Measurements from ENCODE around the gene CCRL2. TPM values are rescaled to one million over a fixed set of nuclear protein-coding genes. Genes with fewer than 3 reads are reported as not detected.

The CCRL2 gene
- total RNA-seq, 4 donors from 2014 or later = 0.33 to 1.5 (median 0.81) TPM

DNA sequence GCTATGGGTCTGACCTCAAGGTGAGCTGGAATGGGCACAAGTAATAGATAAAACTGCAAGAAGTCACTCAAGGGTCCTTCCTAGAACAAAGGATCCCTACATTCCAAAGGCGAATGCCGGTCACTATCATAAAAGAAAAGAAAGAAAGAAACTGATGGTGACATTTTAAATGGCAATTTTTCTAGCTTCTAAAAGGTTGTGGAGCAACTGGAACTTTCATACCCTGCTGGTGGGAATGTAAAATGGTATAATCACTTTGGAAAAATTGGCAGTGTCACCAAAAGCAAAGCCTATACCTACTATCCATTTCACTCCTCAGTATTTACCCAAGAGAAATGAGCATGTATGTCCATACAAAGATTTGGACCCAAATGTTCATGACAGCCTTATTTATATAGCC, 4.2 kb downstream of the CCRL2 start:
- Histone ChIP-seq H3K36me3 (no peaks in the 10 kb centered on the region), H3K9me3 (no peaks in the 10 kb centered on the region), H3K27ac (no peak overlapping the region), H3K4me3 (replicated peaks in 1 of 3) (no peak overlapping the region), H3K27me3 (no peaks in the 10 kb centered on the region), H3K4me1 (peaks cover 0 to 26% of the 10 kb centered on the region in 2 donors)
- TF ChIP-seq, protein P1, sequence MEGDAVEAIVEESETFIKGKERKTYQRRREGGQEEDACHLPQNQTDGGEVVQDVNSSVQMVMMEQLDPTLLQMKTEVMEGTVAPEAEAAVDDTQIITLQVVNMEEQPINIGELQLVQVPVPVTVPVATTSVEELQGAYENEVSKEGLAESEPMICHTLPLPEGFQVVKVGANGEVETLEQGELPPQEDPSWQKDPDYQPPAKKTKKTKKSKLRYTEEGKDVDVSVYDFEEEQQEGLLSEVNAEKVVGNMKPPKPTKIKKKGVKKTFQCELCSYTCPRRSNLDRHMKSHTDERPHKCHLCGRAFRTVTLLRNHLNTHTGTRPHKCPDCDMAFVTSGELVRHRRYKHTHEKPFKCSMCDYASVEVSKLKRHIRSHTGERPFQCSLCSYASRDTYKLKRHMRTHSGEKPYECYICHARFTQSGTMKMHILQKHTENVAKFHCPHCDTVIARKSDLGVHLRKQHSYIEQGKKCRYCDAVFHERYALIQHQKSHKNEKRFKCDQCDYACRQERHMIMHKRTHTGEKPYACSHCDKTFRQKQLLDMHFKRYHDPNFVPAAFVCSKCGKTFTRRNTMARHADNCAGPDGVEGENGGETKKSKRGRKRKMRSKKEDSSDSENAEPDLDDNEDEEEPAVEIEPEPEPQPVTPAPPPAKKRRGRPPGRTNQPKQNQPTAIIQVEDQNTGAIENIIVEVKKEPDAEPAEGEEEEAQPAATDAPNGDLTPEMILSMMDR (IDR thresholded peaks at IDR 0.05) = no peak
- TF ChIP-seq POLR2A (IDR thresholded peaks at IDR 0.05) = no peak
- intact Hi-C loops (cut with DNase I) = no loop called here
- WGBS, 2 donors = 75 to 96% methylated on average over 2 of the region's 2 CpGs
- no peak for DNase-seq

- H3K4me3 ChIP-seq (replicated peaks in 1 of 3) = no peak overlapping the region
- H3K4me1 ChIP-seq = peaks cover 0 to 18% of the 10 kb centered on the region in 2 donors
- H3K36me3 ChIP-seq = no peaks in the 10 kb centered on the region
- no peaks in the 10 kb centered on the region for H3K9me3 ChIP-seq
- H3K27ac ChIP-seq = peak overlapping the region in 1 of 3 donors; percentile 27
- TF ChIP-seq, protein P1 (IDR thresholded peaks at IDR 0.05) = no peak
- no peak for TF ChIP-seq POLR2A (IDR thresholded peaks at IDR 0.05)
- DNase-seq = no peak
- intact Hi-C loops (cut with DNase I) = no loop called here
- no peaks in the 10 kb centered on the region for H3K27me3 ChIP-seq
- WGBS, 2 donors = 56 to 58% methylated on average over 3 of the region's 3 CpGs
These were observed 5.8 kb downstream of the CCRL2 start for GRCh38 chr3:46412786-46413298.

DNA sequence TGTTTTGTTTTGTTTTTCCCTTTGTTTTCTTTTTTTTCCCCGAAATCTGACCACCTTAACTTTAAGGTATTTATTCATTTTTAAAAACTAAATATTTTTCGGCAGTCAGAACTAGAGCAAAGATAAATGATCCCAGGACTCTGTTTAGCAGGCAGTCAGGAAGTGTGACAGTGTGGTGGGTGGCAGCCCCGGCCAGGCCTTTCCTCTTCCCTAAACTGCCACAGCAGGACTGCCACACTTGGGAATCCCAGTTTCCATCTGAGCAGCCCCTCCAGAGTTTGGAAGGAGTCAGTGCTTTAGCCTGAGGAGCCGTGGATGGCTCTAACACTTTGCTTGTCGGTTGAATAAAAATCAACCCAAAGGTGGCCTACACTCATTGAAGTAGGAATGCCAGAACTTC, 6.9 kb downstream of the CCRL2 start:
- no peak overlapping the region for H3K4me3 ChIP-seq (replicated peaks in 1 of 3)
- WGBS, 2 donors = 66 to 72% methylated on average over 5 of the region's 5 CpGs
- H3K36me3 ChIP-seq = no peaks in the 10 kb centered on the region
- TF ChIP-seq POLR2A (IDR thresholded peaks at IDR 0.05) = no peak
- TF ChIP-seq, protein P1 (IDR thresholded peaks at IDR 0.05) = no peak
- H3K4me1 ChIP-seq = peaks cover 0 to 18% of the 10 kb centered on the region in 2 donors
- H3K9me3 ChIP-seq = no peaks in the 10 kb centered on the region
- intact Hi-C loops (cut with DNase I) = no loop called here
- no peaks in the 10 kb centered on the region for H3K27me3 ChIP-seq
- H3K27ac ChIP-seq = no peak overlapping the region
- no peak for DNase-seq

GRCh38 chr3:46414739-46415138, 7.7 kb downstream of the CCRL2 start:
- H3K27ac ChIP-seq = no peak overlapping the region
- peaks cover 0 to 18% of the 10 kb centered on the region in 2 donors for H3K4me1 ChIP-seq
- intact Hi-C loops (cut with DNase I) = no loop called here
- TF ChIP-seq, protein P1 (IDR thresholded peaks at IDR 0.05) = no peak
- TF ChIP-seq POLR2A (IDR thresholded peaks at IDR 0.05) = no peak
- no peaks in the 10 kb centered on the region for H3K27me3 ChIP-seq
- DNase-seq = no peak
- no peaks in the 10 kb centered on the region for H3K9me3 ChIP-seq
- H3K36me3 ChIP-seq = no peaks in the 10 kb centered on the region
- 72 to 74% methylated on average over 4 of the region's 4 CpGs for WGBS, 2 donors
- H3K4me3 ChIP-seq (replicated peaks in 1 of 3) = no peak overlapping the region

DNA sequence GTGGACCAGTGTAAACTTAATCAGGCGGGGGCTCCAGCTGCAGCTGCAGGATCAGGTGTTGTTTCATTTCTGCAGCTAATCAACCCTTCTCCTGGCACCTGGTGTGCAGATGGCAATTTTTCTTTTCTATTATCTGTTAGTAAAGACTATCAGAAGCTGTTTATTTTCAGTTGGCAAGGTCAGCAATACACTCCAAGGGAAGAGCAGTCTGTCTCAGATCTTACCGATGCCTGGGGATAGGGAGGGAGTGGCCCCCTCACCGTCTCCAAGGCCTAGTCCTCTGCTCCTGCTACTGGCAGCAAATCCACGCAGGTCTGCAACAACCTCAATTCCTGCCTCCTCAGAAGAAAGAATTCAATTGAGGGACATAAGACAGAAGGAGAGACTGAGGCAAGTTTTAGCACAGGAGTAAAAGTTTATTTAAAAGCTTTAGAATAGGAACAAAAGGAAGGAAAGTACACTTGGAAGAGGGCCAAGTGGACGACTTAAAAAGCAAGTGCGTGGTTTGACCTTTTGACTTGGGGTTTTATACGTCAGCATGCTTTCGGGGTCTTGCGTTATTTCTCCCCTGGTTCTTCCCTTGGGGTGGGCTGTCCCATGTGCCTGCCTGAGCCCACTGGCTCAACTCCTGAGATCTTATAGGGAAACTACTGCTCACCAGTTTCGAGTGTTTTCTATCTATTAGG, 9.2 kb downstream of the CCRL2 start:
- no peak for DNase-seq
- Histone ChIP-seq H3K4me3 (replicated peaks in 1 of 3) (no peak overlapping the region), H3K27me3 (no peaks in the 10 kb centered on the region), H3K27ac (no peak overlapping the region), H3K36me3 (no peaks in the 10 kb centered on the region), H3K9me3 (no peaks in the 10 kb centered on the region), H3K4me1 (peaks cover 0 to 18% of the 10 kb centered on the region in 2 donors)
- 57 to 63% methylated on average over 10 of the region's 10 CpGs for WGBS, 2 donors
- TF ChIP-seq POLR2A (IDR thresholded peaks at IDR 0.05) = no peak
- TF ChIP-seq, protein P1 (IDR thresholded peaks at IDR 0.05) = no peak
- intact Hi-C loops (cut with DNase I) = no loop called here

Data from thyroid gland (tissue), 4 donors.